ENCODE data around the gene IL12A. TPM values are rescaled to one million over a fixed set of nuclear protein-coding genes. Genes with fewer than 3 reads are reported as not detected.

IL12A gene
- total and polyA plus RNA-seq, 2 of the 8 experiments (the other 6 are each of a cell fraction or from before 2014, with no cell fraction given), result 0.41 to 0.92 TPM

DNA sequence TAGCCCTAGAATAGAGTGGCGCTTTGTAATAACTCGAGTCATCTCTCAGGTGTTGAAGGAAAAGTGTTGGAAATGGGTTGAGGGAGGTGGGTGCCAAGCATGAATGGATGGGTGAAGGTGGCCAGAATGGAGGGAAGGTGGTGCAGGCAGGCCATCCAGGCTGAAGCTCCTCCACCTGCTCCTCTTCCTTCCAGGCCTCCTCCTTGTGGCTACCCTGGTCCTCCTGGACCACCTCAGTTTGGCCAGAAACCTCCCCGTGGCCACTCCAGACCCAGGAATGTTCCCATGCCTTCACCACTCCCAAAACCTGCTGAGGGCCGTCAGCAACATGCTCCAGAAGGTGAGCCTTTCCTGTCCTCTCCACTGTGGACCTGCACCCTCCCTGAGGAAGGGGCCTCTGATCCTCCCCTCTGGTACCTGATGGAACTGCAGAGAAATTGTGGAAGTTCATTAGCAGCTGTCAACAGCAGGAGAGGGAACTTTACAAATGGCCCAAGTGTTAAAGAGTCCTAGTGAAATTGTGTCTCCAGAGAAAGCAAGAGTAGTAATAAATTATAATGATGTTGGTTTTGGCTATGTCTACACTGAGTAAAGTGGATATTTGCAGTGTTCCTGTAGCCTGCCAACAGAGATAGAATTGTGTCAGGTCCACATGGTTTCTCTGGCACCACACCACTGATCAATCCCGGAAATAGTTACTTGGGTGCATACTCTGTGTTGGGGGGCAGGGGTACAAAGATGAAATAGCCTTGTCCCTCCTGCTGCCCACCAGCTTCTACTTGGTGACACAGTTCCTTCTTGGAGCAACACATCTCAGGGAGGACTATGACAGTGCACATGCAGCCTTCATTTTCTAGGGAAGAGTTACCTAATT is 1.6 kb downstream of the IL12A start:
- H2BK5ac ChIP-seq (ENCODE audit: low read depth, low read length), result no peak overlapping the region
- H3K18ac ChIP-seq (ENCODE audit: extremely low read depth, low read length), result no peak overlapping the region
- no peak overlapping the region for H3K14ac ChIP-seq (ENCODE audit: insufficient read length)
- H3K4me2 ChIP-seq (ENCODE audit: insufficient read depth in 1 of 2, low read depth in 2 of 2, low read length in 2 of 2), result no peak overlapping the region
- H3K23me2 ChIP-seq (ENCODE audit: low read depth, low read length), result peaks cover 4% of the 10 kb centered on the region; the same call in 1 of the 2 replicates
- ChIA-PET CTCF (ENCODE audit: partially characterized antibody) (interaction anchor here (0.5 to 13.1 kb wide), 18 partner anchors 8 to 725 kb away, joined by 3 to 277 read pairs (median 4); no protein-coding TSS in a partner anchor), POLR2A (ENCODE audit: partially characterized antibody) (no interaction called here)
- H3K27ac ChIP-seq (ENCODE audit: low read depth, low read length), result no peak overlapping the region
- TF ChIP-seq JUN (IDR thresholded peaks at IDR 0.05; ENCODE audit: low read depth, low read length) (no peak), TCF12 (IDR thresholded peaks at IDR 0.05; ENCODE audit: low read depth, low read length) (no peak)
- TF ChIP-seq, protein P1, sequence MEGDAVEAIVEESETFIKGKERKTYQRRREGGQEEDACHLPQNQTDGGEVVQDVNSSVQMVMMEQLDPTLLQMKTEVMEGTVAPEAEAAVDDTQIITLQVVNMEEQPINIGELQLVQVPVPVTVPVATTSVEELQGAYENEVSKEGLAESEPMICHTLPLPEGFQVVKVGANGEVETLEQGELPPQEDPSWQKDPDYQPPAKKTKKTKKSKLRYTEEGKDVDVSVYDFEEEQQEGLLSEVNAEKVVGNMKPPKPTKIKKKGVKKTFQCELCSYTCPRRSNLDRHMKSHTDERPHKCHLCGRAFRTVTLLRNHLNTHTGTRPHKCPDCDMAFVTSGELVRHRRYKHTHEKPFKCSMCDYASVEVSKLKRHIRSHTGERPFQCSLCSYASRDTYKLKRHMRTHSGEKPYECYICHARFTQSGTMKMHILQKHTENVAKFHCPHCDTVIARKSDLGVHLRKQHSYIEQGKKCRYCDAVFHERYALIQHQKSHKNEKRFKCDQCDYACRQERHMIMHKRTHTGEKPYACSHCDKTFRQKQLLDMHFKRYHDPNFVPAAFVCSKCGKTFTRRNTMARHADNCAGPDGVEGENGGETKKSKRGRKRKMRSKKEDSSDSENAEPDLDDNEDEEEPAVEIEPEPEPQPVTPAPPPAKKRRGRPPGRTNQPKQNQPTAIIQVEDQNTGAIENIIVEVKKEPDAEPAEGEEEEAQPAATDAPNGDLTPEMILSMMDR (IDR thresholded peaks at IDR 0.05; ENCODE audit: control extremely low read depth in 1 of 3, insufficient read depth in 1 of 3, low read depth in 1 of 3, low read length in 3 of 3), result peak in 2 of 3 experiments; percentile 4 to 31; a peak in 2 of 4 replicates
- H4K5ac ChIP-seq (ENCODE audit: insufficient read length, low read depth, low read length), result no peak overlapping the region
- FAIRE-seq, result no peak
- no peak overlapping the region for H2AK5ac ChIP-seq (ENCODE audit: low read depth, low read length)
- H3K23ac ChIP-seq (ENCODE audit: insufficient read length), result no peak overlapping the region
- H2BK15ac ChIP-seq (ENCODE audit: low read length), result no peak overlapping the region
- H3K4me3 ChIP-seq (ENCODE audit: extremely low read depth in 1 of 4, insufficient read depth in 2 of 4, low read depth in 3 of 4, low read length in 4 of 4), result no peak overlapping the region
- no peak overlapping the region for H3K9ac ChIP-seq (replicated peaks in 1 of 4; ENCODE audit: extremely low read depth in 1 of 4, low read depth in 3 of 4, low read length in 3 of 4)
- no peaks in the 10 kb centered on the region; a peak in 1 of 8 replicates for H3K36me3 ChIP-seq (ENCODE audit: control insufficient read depth in 2 of 4, insufficient read depth in 4 of 4, low read length in 3 of 4)
- H4K91ac ChIP-seq (replicated peaks; ENCODE audit: insufficient read length, low read length), result peak overlapping the region; percentile 45
- H3K4ac ChIP-seq (replicated peaks; ENCODE audit: insufficient read length, low read depth, low read length), result no peak overlapping the region
- H2BK20ac ChIP-seq (ENCODE audit: low read length), result no peak overlapping the region
- no peak overlapping the region for H4K8ac ChIP-seq (ENCODE audit: extremely low read depth, insufficient read depth, low read length)
- no peak overlapping the region for H2BK120ac ChIP-seq (replicated peaks; ENCODE audit: low read depth, low read length)
- H3K9me3 ChIP-seq (ENCODE audit: insufficient read depth in 2 of 2, low read depth in 1 of 2, low read length in 1 of 2), result peaks cover 4 to 7% of the 10 kb centered on the region in 2 experiments; a peak in 1 of 4 replicates
- no peaks in the 10 kb centered on the region for H4K20me1 ChIP-seq (replicated peaks in 1 of 2; ENCODE audit: control insufficient read depth in 1 of 2, insufficient read depth in 2 of 2, low read length in 2 of 2)
- DNase-seq (ENCODE audit: low read depth in 1 of 2, low spot score in 2 of 2), result no peak
- no peaks in the 10 kb centered on the region for H3K79me2 ChIP-seq (ENCODE audit: control insufficient read depth in 1 of 2, insufficient read depth in 2 of 2, low read length in 2 of 2)
- no peaks in the 10 kb centered on the region for H3K79me1 ChIP-seq (ENCODE audit: low read depth, low read length)
- H3K27me3 ChIP-seq (replicated peaks in 1 of 4; ENCODE audit: control insufficient read depth in 3 of 4, extremely low read depth in 1 of 4, insufficient read depth in 3 of 4, low read length in 3 of 4), result peaks cover 0 to 3% (median 2%) of the 10 kb centered on the region in 4 experiments; a peak in 3 of 7 replicates
- peaks cover 0 to 10% (median 2%) of the 10 kb centered on the region in 4 experiments for H3K4me1 ChIP-seq (replicated peaks in 1 of 4; ENCODE audit: control insufficient read depth in 3 of 4, insufficient read depth in 4 of 4, low read length in 3 of 4)
- no peak overlapping the region for H2AFZ ChIP-seq (ENCODE audit: low read length)
- no peak overlapping the region for H2BK12ac ChIP-seq (ENCODE audit: low read depth, low read length)
- 94% methylated on average over 5 of the region's 5 CpGs; no CpG with 5 or more reads in 1 of the 2 experiments for WGBS, 2 experiments (ENCODE audit: extremely low coverage in 1 of 2, insufficient coverage in 1 of 2, insufficient read length in 1 of 2, insufficient replicate concordance in 2 of 2, low coverage in 1 of 2, low lambda C conversion rate in 2 of 2, missing lambda C conversion rate in 1 of 2)
- H3K56ac ChIP-seq (replicated peaks; ENCODE audit: insufficient read length, low read depth, low read length), result no peak overlapping the region
